Gastroesophageal sphincter (tissue), 3 donors: ENCODE data around the gene KHDC4.

Source experiments
- CTCF ChIP-seq, 4 experiments: fragments of 200-600 bp in 2 of 4; fragments of 450-650 bp in 2 of 4; sonication (generic) in 1 of 4; IDR thresholded peaks; one replicate each; pipeline ENCODE4 v1.5.1; 2017 to 2019; ENCODE audit warnings: antibody characterized with exemption in 4 of 4, mild to moderate bottlenecking in 2 of 4, moderate library complexity in 2 of 4
- EP300 ChIP-seq: sonication (generic); formaldehyde crosslinking; IDR thresholded peaks from one replicate; pipeline ENCODE4 v1.6.1; 2017; ENCODE audit warnings: antibody characterized with exemption, mild to moderate bottlenecking
- POLR2A ChIP-seq, 2 donors: fragments of 450-650 bp; IDR thresholded peaks; one replicate each; pipeline ENCODE4 v1.6.1; 2017; ENCODE audit warnings: antibody characterized with exemption in 2 of 2, mild to moderate bottlenecking in 2 of 2, moderate library complexity in 1 of 2
- POLR2AphosphoS5 ChIP-seq: sonication (generic); formaldehyde crosslinking; IDR thresholded peaks from one replicate; pipeline ENCODE4 v1.6.1; 2017; ENCODE audit warnings: antibody characterized with exemption

GRCh38 chr1:155888481-155888880, 45.7 kb downstream of the KHDC4 start:
- TF ChIP-seq POLR2A (IDR thresholded peaks at IDR 0.05) (no peak), POLR2AphosphoS5 (no peak), CTCF (IDR thresholded peaks at IDR 0.05) (no peak), EP300 (no peak)
